Endothelial cell of umbilical vein (primary cell): ENCODE data around the gene COX6B1. TPM values are rescaled to one million over a fixed set of nuclear protein-coding genes. Genes with fewer than 3 reads are reported as not detected.

Experiments
- BruUV-seq: library from RNA; stranded (reverse); fragments of 400-500 nt; replicated peaks from 2 replicates; lab custom pipeline; 2021; lab: Mats Ljungman, UMichigan
- CTCF ChIA-PET: fragments of 300-600, 350-600 bp; sonication (Branson Sonifier 250); formaldehyde crosslinking; loops from one replicate; lab custom pipeline; 2021; ENCODE audit warnings: antibody characterized with exemption, inconsistent platforms; lab: Charles Lee
- POLR2A ChIA-PET: fragments of 300-600, 350-600 bp; sonication (Branson Sonifier 250); formaldehyde crosslinking; loops from one replicate; lab custom pipeline; 2021; ENCODE audit warnings: antibody characterized with exemption, inconsistent platforms; lab: Charles Lee
- DNase-seq: peaks from one replicate; pipeline ENCODE4 v3.0.0-alpha.2; 2011; ENCODE audit warnings: low read depth, low spot score
- FAIRE-seq: peaks from 2 replicates; lab custom pipeline; 2011; peaks lifted over from hg19 to GRCh38; lab: Jason Lieb, UNC
- H2AFZ ChIP-seq: 2 replicates; pipeline ENCODE4 v1.6.0; 2012; ENCODE audit warnings: low read depth, low read length, control low read depth, inconsistent platforms
- H3K27ac ChIP-seq: 2 replicates; pipeline ENCODE4 v1.5.1; 2011; ENCODE audit warnings: low read depth, mild to moderate bottlenecking, control low read depth, low read length, moderate library complexity; ENCODE audit not compliant: insufficient read depth
- H3K27me3 ChIP-seq, 2 experiments: 2 replicates each; pipeline versions ENCODE4 v1.6.0 to v1.6.1; 2011; ENCODE audit warnings: low read length in 2 of 2, mixed read lengths in 1 of 2; ENCODE audit not compliant: control insufficient read depth in 2 of 2, insufficient read depth in 2 of 2
- H3K36me3 ChIP-seq, 2 experiments: 2 replicates in 1 of 2; 3 replicates in 1 of 2; pipeline ENCODE4 v1.5.1; 2011; ENCODE audit warnings: low read length in 2 of 2, mild to moderate bottlenecking in 1 of 2, moderate library complexity in 1 of 2; ENCODE audit not compliant: control insufficient read depth in 2 of 2, insufficient read depth in 2 of 2; ENCODE audit errors: extremely low read depth in 1 of 2
- H3K4me1 ChIP-seq: 3 replicates; pipeline ENCODE4 v1.5.1; 2011; ENCODE audit warnings: mild to moderate bottlenecking, low read length; ENCODE audit not compliant: control insufficient read depth, insufficient read depth; ENCODE audit errors: extremely low read depth
- H3K4me2 ChIP-seq: 2 replicates; pipeline ENCODE4 v1.6.1; 2011; ENCODE audit warnings: low read length, control low read depth, mixed read lengths; ENCODE audit not compliant: insufficient read depth
- H3K4me3 ChIP-seq, 3 experiments: fragments of 200-600 bp in 1 of 3; sonication (generic), shearing (Covaris generic) in 1 of 3; replicated peaks in 1 of 3; 2 replicates each; pipeline ENCODE4 v1.5.1; 2011 to 2016; ENCODE audit warnings: control low read depth in 3 of 3, low read length in 3 of 3, mild to moderate bottlenecking in 2 of 3, inconsistent platforms in 1 of 3, low read depth in 1 of 3, moderate library complexity in 1 of 3; ENCODE audit not compliant: insufficient read depth in 1 of 3
- H3K79me2 ChIP-seq: 2 replicates; pipeline ENCODE4 v1.6.0; 2012; ENCODE audit warnings: low read length, inconsistent platforms; ENCODE audit not compliant: control insufficient read depth, insufficient read depth
- H3K9ac ChIP-seq: replicated peaks from 2 replicates; pipeline ENCODE3; 2011; ENCODE audit warnings: low read length, control low read depth; ENCODE audit not compliant: insufficient read depth; ENCODE audit errors: extremely low read depth
- H3K9me1 ChIP-seq: replicated peaks from 3 replicates; pipeline ENCODE4 v1.6.0; 2011; ENCODE audit warnings: mild to moderate bottlenecking, low read length; ENCODE audit not compliant: control insufficient read depth, insufficient read depth; ENCODE audit errors: extremely low read depth
- H3K9me3 ChIP-seq: replicated peaks from 2 replicates; pipeline ENCODE4 v1.5.1; 2012; ENCODE audit warnings: low read length, inconsistent platforms; ENCODE audit not compliant: control insufficient read depth, insufficient read depth
- H4K20me1 ChIP-seq: replicated peaks from 2 replicates; pipeline ENCODE3; 2011; ENCODE audit warnings: mild to moderate bottlenecking, low read length; ENCODE audit not compliant: control insufficient read depth, insufficient read depth; ENCODE audit errors: extremely low read depth
- CTCF ChIP-seq, 2 donors: IDR thresholded peaks; 1 replicate in 1 of 2; 2 replicates in 1 of 2; pipeline ENCODE4 v1.5.1; 2011; ENCODE audit warnings: low read length in 2 of 2, mild to moderate bottlenecking in 2 of 2, moderate library complexity in 2 of 2, control low read depth in 1 of 2, inconsistent platforms in 1 of 2, low read depth in 1 of 2; ENCODE audit not compliant: insufficient read depth in 1 of 2; ENCODE audit errors: extremely low read depth in 1 of 2
- EZH2 ChIP-seq: IDR thresholded peaks from 2 replicates; pipeline ENCODE4 v1.6.1; 2012; ENCODE audit warnings: borderline replicate concordance, low read depth, mild to moderate bottlenecking, moderate library complexity, low read length, inconsistent platforms; ENCODE audit not compliant: severe bottlenecking
- FOS ChIP-seq: IDR thresholded peaks from 2 replicates; pipeline ENCODE4 v1.6.1; 2011; ENCODE audit warnings: mild to moderate bottlenecking, low read length, moderate library complexity, borderline replicate concordance; ENCODE audit not compliant: insufficient read depth
- GATA2 ChIP-seq: IDR thresholded peaks from 2 replicates; pipeline ENCODE4 v1.7.0; 2011; ENCODE audit warnings: low read depth, mild to moderate bottlenecking, moderate library complexity, mixed read lengths, low read length; ENCODE audit not compliant: insufficient read length, insufficient read depth
- JUN ChIP-seq: IDR thresholded peaks from 2 replicates; pipeline ENCODE4 v1.6.1; 2011; ENCODE audit warnings: borderline replicate concordance, low read depth; ENCODE audit not compliant: insufficient read length, insufficient read depth
- MYC ChIP-seq: IDR thresholded peaks from one replicate; pipeline ENCODE4 v1.6.1; 2011; ENCODE audit warnings: mild to moderate bottlenecking, low read depth, low read length
- POLR2A ChIP-seq: IDR thresholded peaks from 2 replicates; pipeline ENCODE4 v1.6.1; 2012; ENCODE audit warnings: low read depth, mild to moderate bottlenecking, control low read depth, low read length
- POLR2AphosphoS5 ChIP-seq: IDR thresholded peaks from 2 replicates; pipeline ENCODE4 v1.6.1; 2012; ENCODE audit warnings: low read depth, mild to moderate bottlenecking, control low read depth, low read length, moderate library complexity; ENCODE audit not compliant: insufficient read depth
- dilution Hi-C: fragments of 300-500 bp; cut with MboI; formaldehyde crosslinking; loops from one replicate; pipeline ENCODE4 v1.15.0; 2019; ENCODE audit warnings: low sequenced_read_pairs; ENCODE audit not compliant: extremely low pct_ligation_motif_present
- intact Hi-C: fragments of 100-400 bp; cut with micrococcal nuclease; formaldehyde crosslinking; loops from one replicate; pipeline ENCODE4 v1.10.0; 2022
- polyA plus RNA-seq, 4 experiments: library from polyadenylated mRNA; depleted of rRNA in 3 of 4; stranded (reverse) in 3 of 4; unstranded in 1 of 4; fragments of >200 nt; gene quantifications; 2 replicates each; pipeline versions ENCODE4 v1.2.1 to v1.2.3, GENCODE V29; 2011 to 2012; ENCODE audit warnings: missing spikeins in 1 of 4
- total RNA-seq: library from RNA; stranded (reverse); gene quantifications from 2 replicates; pipeline ENCODE4 v1.2.3, GENCODE V29; 2021
- TF ChIP-seq, protein P1 (sequence below): IDR thresholded peaks from 2 replicates; pipeline ENCODE4 v1.6.1; 2011; ENCODE audit not compliant: insufficient read depth, insufficient read length

The COX6B1 gene
- total and polyA plus RNA-seq, 2 donors (not counting 3 experiments of a cell fraction or from before 2014, with no cell fraction given), result 327 to 692 TPM

- DNase-seq, result no peak
- Histone ChIP-seq H3K9me3 (no peaks in the 10 kb centered on the region), H3K27ac (no peak overlapping the region), H3K27me3 (no peaks in the 10 kb centered on the region), H4K20me1 (no peaks in the 10 kb centered on the region), H3K4me3 (no peak overlapping the region), H3K4me2 (no peak overlapping the region), H3K9ac (no peak overlapping the region), H3K9me1 (no peaks in the 10 kb centered on the region), H3K4me1 (no peaks in the 10 kb centered on the region), H2AFZ (no peak overlapping the region), H3K79me2 (no peaks in the 10 kb centered on the region), H3K36me3 (peaks cover 9 to 19% of the 10 kb centered on the region in 2 experiments)
- CTCF ChIA-PET, result interaction anchor here (1.5 kb wide), 1 partner anchor 10 kb away, joined by 4 read pairs; the partner anchor contains the start of gene COX6B1
- FAIRE-seq, result no peak
- intact Hi-C loops, result no loop called here
- POLR2A ChIA-PET, result interaction anchor here (0.7 kb wide), 1 partner anchor 1797 kb away, joined by 6 read pairs; no protein-coding TSS in a partner anchor
- dilution Hi-C loops, result no loop called here
- TF ChIP-seq, protein P1, sequence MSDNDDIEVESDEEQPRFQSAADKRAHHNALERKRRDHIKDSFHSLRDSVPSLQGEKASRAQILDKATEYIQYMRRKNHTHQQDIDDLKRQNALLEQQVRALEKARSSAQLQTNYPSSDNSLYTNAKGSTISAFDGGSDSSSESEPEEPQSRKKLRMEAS, result no peak
- TF ChIP-seq GATA2, result no peak
- TF ChIP-seq MYC, result no peak
- no peak for TF ChIP-seq JUN
- TF ChIP-seq POLR2AphosphoS5, result no peak
- TF ChIP-seq POLR2A, result no peak
- TF ChIP-seq FOS, result no peak
- no peak for TF ChIP-seq CTCF (IDR thresholded peaks at IDR 0.05; ENCODE audit: extremely low read depth in 1 of 2, insufficient read depth in 1 of 2, low read depth in 1 of 2, low read length in 2 of 2)
- no peak for TF ChIP-seq EZH2
- no TSS peak for BruUV-seq
Measured at GRCh38 chr19:35657904-35658700, 10.0 kb downstream of the COX6B1 start.
